Fibroblast of lung (primary cell): ENCODE data around the gene PDE6A.

Experiments
- CTCF ChIP-seq, 2 donors: IDR thresholded peaks in 1 of 2; conservative IDR thresholded peaks in 1 of 2; 1 replicate in 1 of 2; 2 replicates in 1 of 2; pipeline ENCODE4 v1.5.1; 2011 to 2012; ENCODE audit warnings: low read length in 2 of 2, control low read depth in 1 of 2, inconsistent platforms in 1 of 2, low read depth in 1 of 2, mild to moderate bottlenecking in 1 of 2
- EZH2 ChIP-seq: IDR thresholded peaks from 2 replicates; pipeline ENCODE4 v1.5.1; 2012; ENCODE audit warnings: low read length, control low read depth, mild to moderate bottlenecking; ENCODE audit errors: missing control alignments

- TF ChIP-seq CTCF (conservative IDR thresholded peaks at IDR 0.05 in 1 of 2, IDR thresholded peaks at IDR 0.05 in 1 of 2; ENCODE audit: low read depth in 1 of 2, low read length in 2 of 2) (no peak), EZH2 (no peak)
Measured at GRCh38 chr5:149853331-149853648, 91.3 kb downstream of the PDE6A start.
